GM19238 (cell line): ENCODE data around the gene CFAP299.
A peak's percentile ranks its signal among the peaks of the same experiment; 100 is the strongest.

Experiments used
- DNase-seq: peaks from one replicate; pipeline ENCODE4 v3.0.0; 2011; ENCODE audit warnings: low spot score; ENCODE audit not compliant: insufficient read length

The CFAP299 gene

GRCh38 chr4:80806472-80806871 lies 470.9 kb downstream of the CFAP299 start:
- no peak for DNase-seq

GRCh38 chr4:80809039-80809729 lies 473.7 kb downstream of the CFAP299 start:
- no peak for DNase-seq

GRCh38 chr4:80811406-80811805 lies 475.9 kb downstream of the CFAP299 start:
- DNase-seq, result no peak

- no peak for DNase-seq
Observed at GRCh38 chr4:80812145-80812544, 476.6 kb downstream of the CFAP299 start.

DNA sequence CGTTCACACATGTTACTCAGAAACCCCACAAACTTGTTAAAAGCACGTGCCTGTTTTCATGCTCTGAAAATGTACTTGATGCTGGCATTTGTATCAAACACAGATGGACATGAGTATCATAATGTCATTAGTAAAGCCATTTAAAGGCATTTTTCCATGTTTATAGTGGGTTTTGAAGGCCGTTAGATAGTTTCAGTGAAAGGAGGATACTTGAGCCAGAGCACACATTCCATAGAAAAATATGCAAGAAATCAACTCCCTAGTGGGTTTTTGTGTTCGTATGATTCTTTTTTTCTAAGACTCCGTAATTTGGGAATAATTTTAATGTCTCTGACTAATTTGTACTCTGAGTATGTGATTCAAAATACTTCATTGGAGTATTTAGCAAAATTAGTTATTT lies 478.7 kb downstream of the CFAP299 start:
- DNase-seq, result no peak

- DNase-seq, result no peak
Observed at GRCh38 chr4:80831383-80832361, 496.1 kb downstream of the CFAP299 start.

DNA sequence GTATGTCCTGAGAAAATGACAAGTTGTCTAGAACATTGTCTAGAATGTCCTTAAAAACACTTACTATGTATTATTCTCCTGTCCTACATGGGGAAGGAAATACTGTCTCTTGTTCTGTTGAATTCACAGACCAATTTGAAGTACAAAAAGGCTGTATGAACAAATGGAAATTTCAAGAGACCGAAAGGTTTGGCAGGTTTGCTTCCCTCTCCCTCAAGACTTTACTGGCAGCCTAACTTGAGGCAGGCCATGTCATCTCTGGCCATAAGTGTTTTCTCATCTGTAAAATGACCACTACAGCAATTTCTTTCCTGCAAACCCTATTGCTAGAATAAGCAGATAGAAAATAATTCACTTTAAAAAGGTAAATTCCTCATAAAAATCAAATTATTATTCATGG lies 503.8 kb downstream of the CFAP299 start:
- DNase-seq, result no peak

GRCh38 chr4:80839792-80840191 lies 504.3 kb downstream of the CFAP299 start:
- no peak for DNase-seq

- no peak for DNase-seq
Observed at GRCh38 chr4:80840396-80840795, 504.9 kb downstream of the CFAP299 start.

DNA sequence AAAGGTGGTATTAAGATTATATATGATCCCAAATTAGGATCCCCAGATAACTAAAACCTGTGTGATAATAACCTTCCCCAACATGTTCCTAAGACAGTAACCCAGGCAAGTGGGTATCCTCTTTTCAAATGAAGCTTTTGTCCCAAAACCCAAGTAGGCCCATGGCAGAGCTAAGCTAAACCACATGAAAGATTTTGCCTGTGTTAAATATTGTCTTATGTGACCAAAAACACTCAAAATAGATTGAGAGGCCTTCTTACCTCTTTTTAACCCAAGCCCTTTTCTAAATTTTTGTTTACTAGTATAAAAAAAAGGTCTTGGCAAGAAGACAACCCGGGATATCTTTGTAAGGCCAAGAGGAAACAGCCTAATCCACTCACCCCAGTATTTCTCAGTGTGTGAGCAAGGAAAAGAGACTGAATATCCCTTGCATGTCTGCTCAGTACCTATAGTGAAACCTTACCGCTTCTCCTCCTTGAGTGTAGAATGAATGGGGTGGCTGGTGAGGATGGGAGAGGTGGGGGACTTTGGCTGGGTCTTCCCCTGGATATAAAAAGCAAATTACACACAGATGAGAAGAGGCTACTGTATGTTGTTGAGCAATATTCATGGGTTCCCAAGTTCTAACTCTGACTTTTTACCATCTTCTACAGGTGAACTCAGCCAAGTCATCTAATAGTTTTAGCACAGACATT lies 506.2 kb downstream of the CFAP299 start:
- no peak for DNase-seq

DNA sequence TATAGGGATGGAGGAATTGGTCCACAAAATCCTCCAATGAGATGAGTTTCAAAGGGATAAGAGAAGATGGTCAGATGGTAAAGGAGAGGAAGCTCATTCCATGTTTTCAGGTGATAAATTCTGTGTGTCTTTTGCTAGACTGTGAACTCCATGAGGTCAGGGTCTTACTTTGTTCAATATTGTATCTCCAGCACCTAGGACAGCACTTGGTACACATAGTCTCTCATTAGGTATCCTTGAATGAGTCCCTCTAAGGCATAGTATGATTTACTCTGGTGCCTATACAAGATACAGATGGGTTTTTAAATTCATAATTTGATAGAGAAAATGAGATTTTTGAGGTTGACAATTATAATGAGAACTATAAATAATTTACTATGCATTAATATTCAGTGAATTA lies 510.7 kb downstream of the CFAP299 start:
- no peak for DNase-seq

GRCh38 chr4:80852061-80852460 lies 516.5 kb downstream of the CFAP299 start:
- no peak for DNase-seq

- DNase-seq, result no peak
Observed at GRCh38 chr4:80873571-80873970, 538.0 kb downstream of the CFAP299 start.

GRCh38 chr4:80874979-80875378 lies 539.4 kb downstream of the CFAP299 start:
- no peak for DNase-seq

DNA sequence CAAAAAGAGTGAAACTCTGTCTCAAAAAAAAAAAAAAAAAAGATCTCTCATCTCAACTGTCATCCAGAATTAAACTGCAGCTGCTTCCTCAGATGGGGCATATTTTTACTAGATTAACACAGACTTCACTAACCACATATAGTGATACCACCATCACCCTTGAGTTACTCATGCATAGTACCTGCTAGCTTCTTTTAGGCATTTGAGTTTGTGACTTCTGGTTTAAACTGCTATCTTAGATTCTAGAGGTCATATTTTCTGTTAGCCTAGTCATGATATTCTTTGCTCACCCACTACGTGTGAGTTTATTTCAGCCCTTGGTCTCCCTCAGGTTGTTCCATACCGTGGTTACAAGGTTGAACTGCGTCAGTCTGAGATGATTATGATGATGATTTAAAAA lies 540.1 kb downstream of the CFAP299 start:
- peak; percentile 29 for DNase-seq

DNA sequence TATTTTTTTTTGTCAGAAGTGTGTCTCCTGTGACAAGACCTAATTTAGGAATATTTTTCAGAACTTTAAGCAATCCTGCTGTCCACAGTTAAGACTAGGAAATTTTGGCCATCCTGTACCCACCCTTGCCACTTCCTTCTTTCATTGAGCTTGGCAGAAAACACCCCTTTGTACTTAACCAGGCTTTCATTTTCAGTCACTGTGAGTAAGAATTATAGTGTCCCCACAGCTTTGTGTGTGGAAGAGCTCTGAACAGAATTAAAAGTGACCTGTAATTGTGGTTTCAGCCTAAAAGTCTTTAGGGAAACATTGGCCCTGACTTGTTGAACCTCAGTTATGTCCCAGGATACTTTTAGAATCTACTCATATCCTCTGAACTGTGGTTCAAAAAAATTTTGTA lies 541.3 kb downstream of the CFAP299 start:
- DNase-seq, result peak; percentile 10

GRCh38 chr4:80878218-80878617 lies 542.7 kb downstream of the CFAP299 start:
- DNase-seq, result no peak

DNA sequence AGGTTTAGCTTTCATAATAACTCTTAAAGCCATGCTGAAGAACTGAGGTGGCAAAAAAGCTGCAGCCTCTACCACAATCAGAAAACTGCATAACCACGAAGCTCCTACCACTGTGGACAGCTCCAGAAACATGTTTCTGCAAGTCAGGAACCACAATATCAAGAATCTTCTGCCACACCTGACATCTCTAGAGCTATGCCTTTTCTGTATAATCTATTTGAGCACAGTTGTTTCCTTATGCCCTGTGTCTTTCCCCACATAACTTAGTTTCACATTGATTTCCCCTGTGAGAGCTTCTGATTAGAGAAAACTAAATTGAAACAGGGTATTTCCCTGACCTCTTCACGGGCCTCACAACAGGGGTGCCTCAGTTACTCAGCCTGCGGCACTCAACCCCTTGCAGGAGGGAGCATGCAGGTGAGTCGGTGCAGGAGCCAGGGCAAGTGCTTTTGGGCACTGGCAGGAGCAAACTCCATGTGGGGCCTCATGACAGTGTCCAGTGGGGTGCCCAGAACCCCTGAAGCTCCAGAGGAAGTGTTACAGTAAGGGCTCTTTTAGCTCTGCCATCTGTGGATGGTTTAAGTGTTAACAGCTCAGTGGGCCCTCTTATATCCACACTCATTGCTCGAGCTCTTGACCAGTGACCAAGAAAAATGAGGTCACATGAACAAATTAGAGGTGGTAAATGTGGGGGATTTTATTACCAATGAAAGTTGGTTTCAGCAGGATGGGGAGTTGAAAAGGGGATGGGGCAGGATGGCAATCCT lies 562.2 kb downstream of the CFAP299 start:
- no peak for DNase-seq

DNA sequence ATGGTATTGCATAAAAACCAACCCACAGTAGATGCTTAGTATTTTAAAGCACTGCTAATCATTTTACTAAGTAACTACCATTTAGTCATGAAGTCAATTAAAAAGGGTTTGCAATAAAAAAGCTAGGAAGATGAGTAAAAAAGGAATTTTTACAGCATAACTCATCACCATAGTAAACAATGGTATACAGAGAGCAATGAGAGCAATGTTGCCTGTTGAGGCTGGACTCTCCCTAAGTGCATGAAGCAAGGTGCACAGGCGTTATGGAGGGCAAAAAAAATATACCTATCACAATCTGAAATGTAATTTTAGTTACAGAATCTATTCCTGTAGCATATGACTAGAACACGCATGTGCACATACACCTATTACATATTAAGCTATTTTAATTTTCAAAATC lies 565.4 kb downstream of the CFAP299 start:
- DNase-seq, result no peak

- no peak for DNase-seq
Observed at GRCh38 chr4:80903020-80903419, 567.5 kb downstream of the CFAP299 start.

GRCh38 chr4:80909938-80910337 lies 574.4 kb downstream of the CFAP299 start:
- DNase-seq, result no peak
